GM21619 (cell line): Measurements from ENCODE around the gene ZBED1.
"Not testable (repeated sequence)": the region's sequence is repeated elsewhere in the genome, so short reads cannot be mapped to it uniquely, and the experiment has no call there.

Experiments used
- ATAC-seq: cut with Tn5 transposase; IDR thresholded peaks from one replicate; pipeline ENCODE4 v1.9.1; 2021; ENCODE audit not compliant: unreplicated experiment

ZBED1 gene

DNA sequence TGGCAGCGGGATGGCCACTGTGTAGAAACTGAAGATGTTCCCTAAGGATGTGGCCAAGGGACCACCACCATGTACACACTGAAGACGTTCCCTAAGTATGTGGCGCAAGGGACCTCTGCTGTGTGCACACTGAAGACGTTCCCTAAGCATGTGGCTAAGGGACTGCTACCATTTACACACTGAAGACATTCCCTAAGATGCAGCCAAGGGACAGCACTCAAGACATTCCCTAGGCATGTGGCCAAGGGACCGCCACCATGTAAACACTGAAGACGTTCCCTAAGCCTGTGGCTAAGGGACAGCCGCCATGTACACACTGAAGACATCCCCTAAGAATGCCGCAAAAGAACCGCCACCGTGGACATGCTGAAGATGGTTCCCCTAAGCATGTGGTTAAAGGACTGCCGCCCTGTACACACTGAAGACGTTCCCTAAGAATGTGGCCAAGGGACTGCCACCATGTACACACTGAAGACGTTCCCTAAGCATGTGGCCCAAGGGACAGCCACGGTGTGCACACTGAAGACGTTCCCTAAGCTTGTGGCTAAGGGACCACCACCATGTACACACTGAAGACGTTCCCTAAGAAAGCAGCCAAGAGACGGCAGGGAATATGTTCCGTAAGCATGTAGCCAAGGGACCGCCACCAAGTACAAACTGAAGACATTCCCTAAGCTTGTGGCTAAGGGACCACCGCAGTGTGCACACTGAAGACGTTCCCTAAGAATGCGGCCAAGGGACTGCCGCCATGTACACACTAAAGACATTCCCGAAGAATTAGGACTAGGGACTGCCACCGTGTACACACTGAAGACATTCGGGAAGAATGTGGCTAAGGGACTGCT, 43.3 kb downstream of the ZBED1 start:
- ATAC-seq = no peak

DNA sequence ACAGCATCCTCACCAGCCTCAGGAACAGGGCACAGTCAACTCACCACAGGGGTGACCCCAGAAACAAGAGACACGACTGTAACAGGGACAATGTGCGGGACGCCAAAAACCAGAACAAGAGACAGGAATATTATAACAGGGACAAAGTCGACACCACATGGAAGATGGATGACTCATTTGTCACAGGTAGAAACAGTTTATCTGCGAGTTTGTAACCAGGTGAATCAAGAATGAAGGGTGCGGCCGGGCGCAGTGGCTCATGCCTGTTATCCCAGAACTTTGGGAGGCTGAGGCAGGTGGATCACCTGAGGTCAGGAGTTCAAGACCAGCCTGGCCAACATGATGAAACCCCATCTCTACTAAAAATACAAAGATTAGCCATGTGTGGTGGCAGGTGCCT, 44.7 kb downstream of the ZBED1 start:
- ATAC-seq = not testable (repeated sequence)

DNA sequence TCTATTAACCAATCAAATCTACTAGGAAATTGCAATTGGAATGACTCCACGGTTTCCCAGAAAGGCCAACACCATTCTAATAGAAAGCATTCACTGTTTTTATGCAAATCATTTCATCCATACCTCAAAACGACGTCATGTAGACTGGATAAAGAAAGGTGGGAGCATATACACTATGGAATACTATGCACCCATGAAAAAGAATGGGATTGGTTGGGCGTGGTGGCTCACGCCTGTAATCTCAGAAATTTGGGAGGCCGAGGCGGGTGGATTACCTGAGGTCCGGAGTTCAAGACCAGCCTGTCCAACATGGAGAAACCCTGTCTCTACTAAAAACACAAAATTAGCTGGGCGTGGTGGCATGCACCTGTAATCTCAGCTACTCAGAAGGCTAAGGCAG, 46.2 kb downstream of the ZBED1 start:
- not testable (repeated sequence) for ATAC-seq

DNA sequence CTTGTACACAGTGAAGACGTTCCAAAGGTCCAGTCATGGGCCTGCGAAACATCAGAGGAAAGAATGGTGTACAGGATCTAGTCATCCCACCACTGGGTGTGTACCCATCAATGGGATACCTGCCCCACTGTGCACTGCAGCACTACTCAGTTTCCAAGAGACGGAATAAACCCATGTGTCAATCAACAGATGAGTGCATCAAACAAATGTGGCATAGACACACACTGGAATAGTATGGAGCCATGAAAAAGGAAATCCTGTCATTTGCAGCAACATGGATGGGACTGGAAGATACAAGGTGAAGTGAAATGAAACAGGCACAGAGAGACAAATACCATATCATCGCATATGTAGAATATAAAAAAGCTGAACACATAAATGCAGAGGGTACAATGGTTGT, 48.0 kb downstream of the ZBED1 start:
- ATAC-seq = no peak

DNA sequence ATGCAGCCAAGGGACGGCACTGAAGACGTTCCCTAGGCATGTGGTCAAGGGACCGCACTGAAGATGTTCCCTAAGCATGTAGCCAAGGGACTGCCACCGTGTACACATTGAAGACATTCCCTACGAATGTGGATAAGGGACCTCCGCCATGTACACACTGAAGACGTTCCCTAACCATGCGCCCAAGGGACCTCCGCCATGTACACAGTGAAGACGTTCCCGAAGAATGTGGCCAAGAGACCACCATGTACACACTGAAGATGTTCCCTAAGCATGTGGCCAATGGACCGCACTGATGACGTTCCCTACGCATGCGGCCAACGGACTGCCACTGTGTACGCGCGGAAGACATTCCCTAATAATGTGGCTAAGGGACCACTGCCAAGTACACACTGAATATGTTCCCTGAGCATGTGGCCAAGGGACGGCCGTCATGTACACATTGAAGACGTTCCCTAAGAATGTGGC, 48.4 kb downstream of the ZBED1 start:
- ATAC-seq = no peak

DNA sequence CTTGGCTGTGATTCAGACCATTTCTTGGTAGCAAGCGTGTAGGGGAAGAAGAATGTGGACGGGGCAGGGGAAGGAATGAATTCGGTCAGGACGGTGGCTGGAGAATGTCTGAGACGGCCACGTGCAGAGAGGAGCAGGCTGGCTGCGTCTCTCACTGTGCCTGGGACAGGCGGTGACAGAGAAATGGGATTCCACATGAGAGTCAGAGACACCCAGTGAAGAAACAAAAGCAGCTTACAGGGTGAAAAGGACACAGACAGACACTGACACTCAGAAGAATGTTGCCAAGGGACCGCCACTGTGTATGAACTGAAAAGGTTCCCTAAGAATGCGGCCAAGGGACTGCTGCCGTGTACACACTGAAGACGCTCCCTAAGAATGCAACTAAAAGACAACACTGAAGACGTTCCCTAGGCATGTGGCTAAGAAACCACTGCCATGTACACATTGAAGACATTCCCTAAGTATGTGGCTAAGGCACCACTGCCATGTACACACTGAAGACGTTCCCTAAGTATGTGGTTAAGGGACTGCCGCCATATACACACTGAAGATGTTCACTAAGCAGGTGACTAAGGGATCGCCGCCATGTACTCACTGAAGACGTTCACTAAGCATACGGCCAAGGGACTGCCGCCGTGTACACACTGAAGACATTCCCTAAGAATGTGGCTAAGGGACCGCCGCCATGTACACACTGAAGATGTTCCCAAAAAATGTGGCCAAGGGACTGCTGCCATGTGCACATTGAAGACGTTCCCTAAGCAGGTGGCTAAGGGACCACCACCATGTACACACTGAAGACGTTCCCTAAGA, 49.1 kb downstream of the ZBED1 start:
- no peak for ATAC-seq

DNA sequence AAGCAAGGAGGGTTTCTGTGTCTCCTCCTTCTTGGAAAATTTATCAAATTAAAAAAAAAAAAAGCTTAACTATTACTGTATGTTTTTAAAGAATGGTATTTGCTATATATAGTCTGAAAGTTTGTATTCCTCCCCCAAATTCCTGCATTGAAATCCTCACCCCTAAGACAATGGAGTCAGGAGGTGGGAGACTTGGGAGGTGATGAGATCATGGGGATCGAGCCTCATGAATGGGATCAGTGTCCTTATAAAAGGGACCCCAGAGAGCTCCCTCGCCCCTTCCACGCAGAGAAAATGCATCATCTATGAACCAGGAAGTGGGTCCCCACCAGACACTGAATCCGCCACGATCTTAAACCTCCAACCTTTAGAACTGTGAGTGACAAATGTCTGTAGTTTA, 50.1 kb downstream of the ZBED1 start:
- no peak for ATAC-seq

DNA sequence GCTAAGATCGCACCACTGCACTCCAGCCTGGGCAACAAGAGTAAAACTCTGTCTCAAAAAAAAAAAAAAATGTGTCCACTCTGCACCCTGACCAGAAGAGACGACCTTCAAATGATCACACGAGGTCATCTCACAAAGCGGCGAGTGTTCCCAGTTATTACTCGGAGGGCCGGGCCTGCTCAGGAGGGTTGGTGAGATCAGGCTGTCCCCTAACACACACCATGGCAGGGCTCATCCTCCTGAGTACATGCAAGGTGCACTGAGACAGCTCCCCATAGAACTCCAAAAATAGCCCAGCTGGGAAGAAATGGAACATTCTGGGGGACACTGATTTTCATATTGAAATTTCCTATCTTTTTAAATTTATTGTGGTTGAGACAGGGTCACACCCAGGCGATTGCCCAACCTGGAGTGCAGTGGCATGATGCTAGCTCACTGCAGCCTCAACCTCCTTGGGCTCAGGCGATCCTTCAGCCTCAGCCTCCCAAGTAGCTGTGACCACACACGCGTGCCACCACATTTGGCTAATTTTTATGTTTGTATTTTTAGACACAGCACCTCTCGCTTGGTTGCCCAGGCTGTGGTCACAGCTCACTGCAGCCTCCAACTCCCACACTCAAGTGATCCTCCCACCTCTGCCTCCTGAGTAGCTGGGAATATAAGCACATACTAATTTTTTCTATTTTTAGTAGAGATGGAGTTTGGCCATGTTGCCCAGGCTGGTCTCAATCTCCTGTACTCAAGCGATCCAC, 51.5 kb downstream of the ZBED1 start:
- ATAC-seq = no peak

DNA sequence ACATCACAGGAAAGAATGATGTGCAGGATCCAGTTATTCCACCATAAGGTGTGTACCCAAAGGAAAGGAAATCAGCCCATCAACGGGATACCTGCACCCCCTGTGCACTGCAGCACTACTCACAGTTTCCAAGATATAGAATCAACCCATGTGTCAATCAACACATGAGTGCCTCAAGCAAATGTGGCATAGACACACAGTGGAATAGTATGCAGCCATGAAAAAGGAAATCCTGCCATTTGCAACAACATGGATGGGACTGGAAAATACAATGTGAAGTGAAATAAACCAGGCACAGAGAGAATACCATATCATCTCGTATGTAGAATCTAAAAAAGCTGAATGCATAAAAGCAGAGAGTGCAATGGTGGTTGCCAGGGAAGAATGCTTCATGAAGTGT, 53.3 kb downstream of the ZBED1 start:
- ATAC-seq = no peak

DNA sequence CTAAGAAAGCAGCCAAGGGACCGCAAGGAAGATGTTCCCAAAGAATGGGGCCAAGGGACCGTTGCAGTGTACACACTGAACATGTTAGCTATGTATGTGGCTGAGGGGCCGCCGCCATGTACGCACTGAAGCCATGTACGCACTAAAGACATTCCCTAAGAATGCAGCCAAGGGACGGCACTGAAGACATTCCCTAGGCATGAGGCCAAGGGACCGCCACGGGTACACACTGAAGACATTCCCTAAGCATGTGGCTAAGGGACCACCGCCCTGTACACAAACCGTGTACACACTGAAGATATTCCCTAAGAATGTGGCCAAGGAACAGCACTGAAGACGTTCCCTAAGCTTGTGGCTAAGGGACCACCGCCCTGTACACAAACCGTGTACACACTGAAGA, 54.0 kb downstream of the ZBED1 start:
- ATAC-seq = no peak

DNA sequence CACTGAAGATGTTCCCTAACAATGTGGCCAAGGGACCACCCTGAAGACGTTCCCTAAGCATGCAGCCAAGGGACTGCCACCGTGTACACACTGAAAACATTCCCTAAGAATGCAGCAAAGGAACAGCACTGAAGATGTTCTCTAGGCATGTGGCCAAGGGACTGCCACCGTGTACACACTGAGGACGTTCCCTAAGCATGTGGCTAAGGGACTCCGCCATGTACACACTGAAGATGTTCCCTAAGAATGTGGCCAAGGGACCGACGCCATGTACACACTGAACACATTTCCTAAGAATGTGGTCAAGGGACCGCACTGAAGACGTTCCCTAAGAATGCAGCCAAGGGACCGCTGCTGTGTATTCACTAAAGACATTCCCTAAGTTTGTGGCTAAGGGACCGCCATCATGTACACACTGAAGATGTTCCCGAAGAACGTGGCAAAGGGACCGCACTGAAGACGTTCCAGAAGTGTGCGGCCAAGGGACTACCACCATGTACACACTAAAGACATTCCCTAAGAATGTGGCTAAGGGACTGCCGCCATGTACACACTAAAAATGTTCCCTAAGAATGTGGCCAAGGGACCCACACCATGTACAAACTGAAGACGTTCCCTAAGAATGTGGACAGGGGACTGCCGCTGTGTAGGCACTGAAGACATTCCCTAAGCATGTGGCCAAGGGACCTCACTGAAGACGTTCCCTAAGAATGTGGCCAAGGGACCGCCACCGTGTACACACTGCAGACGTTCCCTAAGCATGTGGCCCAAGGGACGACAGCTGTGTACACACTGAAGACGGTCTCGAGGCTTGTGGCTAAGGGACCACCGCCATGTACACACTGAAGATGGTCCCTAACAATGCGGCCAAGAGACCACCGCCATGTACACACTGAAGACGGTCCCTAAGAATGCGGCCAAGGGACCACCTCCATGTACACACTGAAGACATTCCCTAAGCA, 54.8 kb downstream of the ZBED1 start:
- no peak for ATAC-seq

DNA sequence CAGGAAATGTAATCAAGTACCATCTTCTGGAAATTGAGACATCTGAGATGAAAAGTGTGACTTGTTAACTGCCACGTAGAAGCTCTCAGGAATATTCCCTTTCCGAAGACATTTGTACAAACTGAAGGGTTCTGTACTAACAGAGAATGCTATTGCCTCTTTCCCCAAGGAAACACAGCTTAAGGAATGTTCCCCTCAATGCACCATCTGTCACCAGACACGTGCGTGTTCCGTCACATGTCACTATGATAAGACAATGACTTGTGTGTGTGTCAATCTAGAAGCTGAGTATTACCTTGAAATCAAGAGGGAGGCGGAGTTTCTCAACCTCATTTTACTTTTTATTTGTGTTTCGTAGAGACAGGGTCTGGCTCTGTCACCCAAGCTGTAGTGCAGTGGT, 58.1 kb downstream of the ZBED1 start:
- ATAC-seq = no peak

DNA sequence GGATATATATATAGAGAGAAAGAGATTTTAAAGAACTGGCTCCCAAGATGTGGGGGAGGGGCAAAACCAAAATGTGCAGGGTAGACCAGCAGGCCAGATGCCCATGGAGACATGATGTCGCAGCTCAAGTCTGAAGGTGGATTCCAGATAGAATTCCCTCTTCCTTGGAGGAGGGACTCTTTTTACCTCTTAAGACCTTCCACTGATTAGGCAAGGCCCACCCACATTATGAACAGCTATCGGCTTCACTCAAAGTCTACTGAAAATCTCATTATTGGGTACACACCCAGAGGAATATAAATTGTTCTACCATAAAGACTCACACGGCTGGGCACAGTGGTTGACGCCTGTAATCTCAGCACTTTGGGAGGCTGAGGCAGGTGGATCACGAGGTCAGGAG, 59.3 kb downstream of the ZBED1 start:
- ATAC-seq = no peak

DNA sequence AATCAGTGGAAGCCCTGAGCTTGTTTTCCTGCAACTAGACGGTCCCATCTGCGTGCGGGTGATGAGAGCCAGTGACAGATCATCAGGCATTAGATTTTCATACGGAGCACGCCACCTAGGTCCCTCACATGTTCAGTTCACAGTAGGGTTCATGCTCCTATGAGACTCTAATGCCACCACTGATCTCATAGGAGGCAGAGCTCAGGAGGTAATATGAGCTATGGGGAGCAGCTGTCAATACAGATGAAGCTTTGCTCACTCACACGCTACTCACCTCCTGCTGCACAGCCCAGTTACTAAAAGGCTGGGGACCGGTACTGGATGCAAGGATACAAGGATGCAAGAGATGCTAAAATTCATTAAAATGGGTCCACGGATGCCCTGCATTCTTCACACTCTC, 61.2 kb downstream of the ZBED1 start:
- no peak for ATAC-seq
